ENCODE results near the gene IFITM10.

The IFITM10 gene

GRCh38 chr11:1774886-1775285 lies 24.5 kb upstream of the IFITM10 start:
- no peak overlapping the region for H3K27ac Mint-ChIP-seq
- peaks cover 8% of the 10 kb centered on the region for H3K4me1 Mint-ChIP-seq
- peaks cover 15% of the 10 kb centered on the region for H3K27me3 Mint-ChIP-seq (ENCODE audit: low read depth)
- no peak for TF ChIP-seq CTCF (IDR thresholded peaks at IDR 0.05; ENCODE audit: unreplicated experiment in 3 of 3)
- no peak overlapping the region for H3K4me3 Mint-ChIP-seq
- H3K9me3 Mint-ChIP-seq: peaks cover 13% of the 10 kb centered on the region
- H3K36me3 Mint-ChIP-seq (ENCODE audit: low read depth): no peaks in the 10 kb centered on the region

- Mint-ChIP-seq H3K4me1 (peaks cover 8% of the 10 kb centered on the region), H3K36me3 (ENCODE audit: low read depth) (no peaks in the 10 kb centered on the region), H3K27ac (no peak overlapping the region), H3K4me3 (no peak overlapping the region), H3K9me3 (peaks cover 13% of the 10 kb centered on the region), H3K27me3 (ENCODE audit: low read depth) (peaks cover 16% of the 10 kb centered on the region)
- no peak for TF ChIP-seq CTCF (IDR thresholded peaks at IDR 0.05; ENCODE audit: unreplicated experiment in 3 of 3)
Observed at GRCh38 chr11:1773994-1774550, 23.7 kb upstream of the IFITM10 start.

- H3K9me3 Mint-ChIP-seq: peaks cover 13% of the 10 kb centered on the region
- peaks cover 8% of the 10 kb centered on the region for H3K4me1 Mint-ChIP-seq
- TF ChIP-seq CTCF (IDR thresholded peaks at IDR 0.05; ENCODE audit: unreplicated experiment in 3 of 3): no peak
- no peak overlapping the region for H3K27ac Mint-ChIP-seq
- peaks cover 16% of the 10 kb centered on the region for H3K27me3 Mint-ChIP-seq (ENCODE audit: low read depth)
- no peaks in the 10 kb centered on the region for H3K36me3 Mint-ChIP-seq (ENCODE audit: low read depth)
- H3K4me3 Mint-ChIP-seq: no peak overlapping the region
Observed at GRCh38 chr11:1773131-1773993, 23.0 kb upstream of the IFITM10 start.

GRCh38 chr11:1772270-1773130 lies 22.1 kb upstream of the IFITM10 start:
- Mint-ChIP-seq H3K9me3 (peaks cover 13% of the 10 kb centered on the region), H3K27ac (no peak overlapping the region), H3K27me3 (ENCODE audit: low read depth) (peaks cover 16% of the 10 kb centered on the region), H3K4me1 (peaks cover 8% of the 10 kb centered on the region), H3K4me3 (no peak overlapping the region), H3K36me3 (ENCODE audit: low read depth) (no peaks in the 10 kb centered on the region)
- no peak for TF ChIP-seq CTCF (IDR thresholded peaks at IDR 0.05; ENCODE audit: unreplicated experiment in 3 of 3)

GRCh38 chr11:1771700-1772099 lies 21.3 kb upstream of the IFITM10 start:
- no peak overlapping the region for H3K27ac Mint-ChIP-seq
- H3K36me3 Mint-ChIP-seq (ENCODE audit: low read depth): no peaks in the 10 kb centered on the region
- H3K9me3 Mint-ChIP-seq: peaks cover 11% of the 10 kb centered on the region
- peaks cover 16% of the 10 kb centered on the region for H3K27me3 Mint-ChIP-seq (ENCODE audit: low read depth)
- TF ChIP-seq CTCF (IDR thresholded peaks at IDR 0.05; ENCODE audit: unreplicated experiment in 3 of 3): no peak
- peaks cover 8% of the 10 kb centered on the region for H3K4me1 Mint-ChIP-seq
- H3K4me3 Mint-ChIP-seq: no peak overlapping the region
